DND-41 (cell line): ENCODE measurements around the gene NELFA.

ENCODE experiments used
- ATAC-seq: fragments of 200-7000 bp; cut with Tn5 transposase; 3 replicates; pipeline ENCODE4 v1.9.1; 2021; ENCODE audit warnings: low read depth; ENCODE audit not compliant: insufficient read depth
- DNase-seq: peaks from one replicate; pipeline ENCODE4 v3.0.0-alpha.2; 2020
- H2AFZ ChIP-seq: 2 replicates; pipeline ENCODE4 v1.6.0; 2012; ENCODE audit warnings: low read depth, low read length
- H3K27ac ChIP-seq: 2 replicates; pipeline ENCODE4 v1.5.1; 2012; ENCODE audit warnings: low read length, inconsistent platforms
- H3K27me3 ChIP-seq: fragments of 200-600 bp; sonication (generic); 2 replicates; pipeline ENCODE4 v1.6.0; 2012; ENCODE audit warnings: low read length, mild to moderate bottlenecking, inconsistent platforms; ENCODE audit not compliant: insufficient read depth, poor library complexity
- H3K36me3 ChIP-seq: 2 replicates; pipeline ENCODE4 v1.5.1; 2012; ENCODE audit warnings: low read length, inconsistent platforms; ENCODE audit not compliant: insufficient read depth
- H3K4me1 ChIP-seq: 2 replicates; pipeline ENCODE4 v1.5.1; 2012; ENCODE audit warnings: mild to moderate bottlenecking, low read length; ENCODE audit not compliant: insufficient read depth
- H3K4me2 ChIP-seq: 2 replicates; pipeline ENCODE4 v1.6.0; 2012; ENCODE audit warnings: mild to moderate bottlenecking, moderate library complexity, low read length, inconsistent platforms; ENCODE audit not compliant: insufficient read depth
- H3K4me3 ChIP-seq, 2 experiments: fragments of 200-600 bp in 1 of 2; shearing (Covaris generic) in 1 of 2; 2 replicates each; pipeline ENCODE4 v1.5.1; 2012 to 2016; ENCODE audit warnings: inconsistent platforms in 2 of 2, low read length in 2 of 2, mild to moderate bottlenecking in 2 of 2, low read depth in 1 of 2, moderate library complexity in 1 of 2
- H3K79me2 ChIP-seq: 2 replicates; pipeline ENCODE4 v1.6.0; 2012; ENCODE audit warnings: low read length, inconsistent platforms; ENCODE audit not compliant: insufficient read depth
- H3K9ac ChIP-seq: 2 replicates; pipeline ENCODE4 v1.6.0; 2012; ENCODE audit warnings: low read depth, mild to moderate bottlenecking, inconsistent platforms, low read length, moderate library complexity
- H3K9me3 ChIP-seq: 2 replicates; pipeline ENCODE4 v1.5.1; 2012; ENCODE audit warnings: low read length, moderate library complexity, mild to moderate bottlenecking, inconsistent platforms; ENCODE audit not compliant: insufficient read depth, severe bottlenecking
- H4K20me1 ChIP-seq: 2 replicates; pipeline ENCODE4 v1.6.0; 2012; ENCODE audit warnings: low read length; ENCODE audit not compliant: insufficient read depth
- CTCF ChIP-seq: IDR thresholded peaks from 2 replicates; pipeline ENCODE4 v1.5.1; 2012; ENCODE audit warnings: borderline replicate concordance, low read length, moderate library complexity, mild to moderate bottlenecking; ENCODE audit not compliant: poor library complexity, severe bottlenecking; ENCODE audit errors: extremely low read depth
- EZH2 ChIP-seq: IDR thresholded peaks from 3 replicates; pipeline ENCODE4 v1.6.1; 2012; ENCODE audit warnings: borderline replicate concordance, low read depth, mild to moderate bottlenecking, moderate library complexity, low read length, inconsistent platforms; ENCODE audit not compliant: severe bottlenecking

Gene NELFA

GRCh38 chr4:1964443-1964842 is 44.3 kb downstream of the NELFA start:
- H3K4me1 ChIP-seq = no peaks in the 10 kb centered on the region
- H3K4me3 ChIP-seq = no peak overlapping the region
- H3K4me2 ChIP-seq = no peak overlapping the region
- no peaks in the 10 kb centered on the region for H3K27me3 ChIP-seq
- H4K20me1 ChIP-seq = peaks cover 39% of the 10 kb centered on the region
- peaks cover 55% of the 10 kb centered on the region for H3K79me2 ChIP-seq
- no peak overlapping the region for H2AFZ ChIP-seq
- peaks cover 90% of the 10 kb centered on the region for H3K36me3 ChIP-seq
- TF ChIP-seq CTCF (no peak), EZH2 (no peak)
- no peak overlapping the region for H3K27ac ChIP-seq
- H3K9me3 ChIP-seq = no peaks in the 10 kb centered on the region
- DNase-seq = no peak
- ATAC-seq = no peak
- no peak overlapping the region for H3K9ac ChIP-seq

GRCh38 chr4:1962980-1963379 is 45.8 kb downstream of the NELFA start:
- no peak overlapping the region for H3K4me2 ChIP-seq
- H3K4me3 ChIP-seq = no peak overlapping the region
- H3K79me2 ChIP-seq = peaks cover 64% of the 10 kb centered on the region
- no peaks in the 10 kb centered on the region for H3K4me1 ChIP-seq
- H3K27ac ChIP-seq = no peak overlapping the region
- no peak for DNase-seq
- H3K27me3 ChIP-seq = no peaks in the 10 kb centered on the region
- H3K36me3 ChIP-seq = peaks cover 90% of the 10 kb centered on the region
- ATAC-seq = no peak
- no peaks in the 10 kb centered on the region for H3K9me3 ChIP-seq
- no peak for TF ChIP-seq EZH2
- no peak for TF ChIP-seq CTCF
- no peak overlapping the region for H3K9ac ChIP-seq
- H2AFZ ChIP-seq = no peak overlapping the region
- H4K20me1 ChIP-seq = peaks cover 46% of the 10 kb centered on the region

- no peak overlapping the region for H3K4me2 ChIP-seq
Measured at GRCh38 chr4:1961563-1961962, 47.2 kb downstream of the NELFA start.

More at GRCh38 chr4:1961563-1961962, 47.2 kb downstream of the NELFA start:
- no peak for TF ChIP-seq CTCF
- TF ChIP-seq EZH2 = no peak
- no peak overlapping the region for H3K9ac ChIP-seq
- H3K27me3 ChIP-seq = no peaks in the 10 kb centered on the region
- H4K20me1 ChIP-seq = peaks cover 49% of the 10 kb centered on the region
- ATAC-seq (no peak), DNase-seq (no peak)
- H2AFZ ChIP-seq = no peak overlapping the region
- H3K27ac ChIP-seq = no peak overlapping the region
- no peak overlapping the region for H3K4me3 ChIP-seq
- H3K4me1 ChIP-seq = no peaks in the 10 kb centered on the region
- H3K36me3 ChIP-seq = peaks cover 97% of the 10 kb centered on the region
- no peaks in the 10 kb centered on the region for H3K9me3 ChIP-seq
- H3K79me2 ChIP-seq = peaks cover 68% of the 10 kb centered on the region
